H1 (cell line): Measurements from ENCODE around the gene GALNT9. TPM values are rescaled to one million over a fixed set of nuclear protein-coding genes. Genes with fewer than 3 reads are reported as not detected.

Experiments used
- CTCF ChIA-PET: fragments of 300-600 bp; sonication (Branson Sonifier 250); formaldehyde crosslinking; loops from one replicate; lab custom pipeline; 2021; ENCODE audit not compliant: partially characterized antibody; lab: Charles Lee
- POLR2A ChIA-PET: fragments of 300-600 bp; sonication (Branson Sonifier 250); formaldehyde crosslinking; loops from one replicate; lab custom pipeline; 2021; ENCODE audit warnings: inconsistent platforms; ENCODE audit not compliant: partially characterized antibody; lab: Charles Lee
- DNase-seq, 2 experiments: peaks; one replicate each; pipeline versions ENCODE4 v3.0.0 to v3.0.0-alpha.2; 2010 to 2022; ENCODE audit warnings: low spot score in 2 of 2, low read depth in 1 of 2, mixed read lengths in 1 of 2
- FAIRE-seq: peaks from 2 replicates; lab custom pipeline; 2011; peaks lifted over from hg19 to GRCh38; lab: Jason Lieb, UNC
- H2AFZ ChIP-seq: 2 replicates; pipeline ENCODE4 v1.8.1; 2012; ENCODE audit warnings: low read length, inconsistent platforms
- H2AK5ac ChIP-seq: 2 replicates; pipeline ENCODE4 v1.6.1; 2013; ENCODE audit warnings: low read depth, low read length
- H2BK120ac ChIP-seq: replicated peaks from 2 replicates; pipeline ENCODE3; 2013; ENCODE audit warnings: low read depth, low read length, inconsistent platforms
- H2BK12ac ChIP-seq: 2 replicates; pipeline ENCODE4 v1.6.1; 2013; ENCODE audit warnings: low read depth, low read length
- H2BK15ac ChIP-seq: 2 replicates; pipeline ENCODE4 v1.6.1; 2013; ENCODE audit warnings: low read length
- H2BK20ac ChIP-seq: 2 replicates; pipeline ENCODE4 v1.6.1; 2013; ENCODE audit warnings: low read length
- H2BK5ac ChIP-seq: 2 replicates; pipeline ENCODE4 v1.6.1; 2013; ENCODE audit warnings: low read depth, low read length
- H3K14ac ChIP-seq: 2 replicates; pipeline ENCODE4 v1.6.1; 2013; ENCODE audit warnings: inconsistent platforms; ENCODE audit not compliant: insufficient read length
- H3K18ac ChIP-seq: 2 replicates; pipeline ENCODE4 v1.6.1; 2013; ENCODE audit warnings: low read length; ENCODE audit errors: extremely low read depth
- H3K23ac ChIP-seq: 2 replicates; pipeline ENCODE4 v1.6.1; 2013; ENCODE audit warnings: inconsistent platforms; ENCODE audit not compliant: insufficient read length
- H3K23me2 ChIP-seq: 2 replicates; pipeline ENCODE4 v1.6.1; 2013; ENCODE audit warnings: low read depth, low read length
- H3K27ac ChIP-seq: 2 replicates; pipeline ENCODE4 v1.6.1; 2011; ENCODE audit warnings: low read depth, low read length, inconsistent platforms
- H3K27me3 ChIP-seq, 4 experiments: replicated peaks in 1 of 4; 1 replicate in 1 of 4; 2 replicates in 3 of 4; pipeline versions ENCODE4 v1.6.1 to v1.8.1; 2011 to 2013; ENCODE audit warnings: low read length in 3 of 4, mild to moderate bottlenecking in 3 of 4, inconsistent platforms in 2 of 4, mixed read lengths in 2 of 4, moderate library complexity in 1 of 4; ENCODE audit not compliant: control insufficient read depth in 3 of 4, insufficient read depth in 3 of 4; ENCODE audit errors: extremely low read depth in 1 of 4
- H3K36me3 ChIP-seq, 4 experiments: 2 replicates each; pipeline versions ENCODE4 v1.6.1 to v1.8.1; 2011 to 2013; ENCODE audit warnings: mild to moderate bottlenecking in 4 of 4, low read length in 3 of 4, moderate library complexity in 2 of 4, control low read depth in 1 of 4, inconsistent platforms in 1 of 4; ENCODE audit not compliant: insufficient read depth in 4 of 4, control insufficient read depth in 2 of 4
- H3K4ac ChIP-seq: replicated peaks from 2 replicates; pipeline ENCODE3; 2013; ENCODE audit warnings: low read length, low read depth, mixed read lengths, inconsistent platforms; ENCODE audit not compliant: insufficient read length
- H3K4me1 ChIP-seq, 4 experiments: replicated peaks in 1 of 4; 1 replicate in 1 of 4; 2 replicates in 3 of 4; pipeline versions ENCODE4 v1.6.1 to v1.8.1; 2011 to 2013; ENCODE audit warnings: low read length in 3 of 4, inconsistent platforms in 2 of 4, mixed read lengths in 1 of 4; ENCODE audit not compliant: insufficient read depth in 4 of 4, control insufficient read depth in 3 of 4
- H3K4me2 ChIP-seq, 2 experiments: 2 replicates each; pipeline versions ENCODE4 v1.6.1 to v1.8.1; 2011 to 2013; ENCODE audit warnings: low read depth in 2 of 2, low read length in 2 of 2, control low read depth in 1 of 2, inconsistent platforms in 1 of 2, mild to moderate bottlenecking in 1 of 2; ENCODE audit not compliant: insufficient read depth in 1 of 2
- H3K4me3 ChIP-seq, 4 experiments: fragments of 200-600, 300-600 bp in 1 of 4; sonication (generic), shearing (Covaris generic), sonication (Bioruptor Twin) in 1 of 4; 2 replicates each; pipeline versions ENCODE4 v1.5.1 to v1.8.1; 2011 to 2016; ENCODE audit warnings: low read length in 4 of 4, low read depth in 3 of 4, control low read depth in 2 of 4, inconsistent platforms in 2 of 4, mild to moderate bottlenecking in 2 of 4, mixed read lengths in 1 of 4, moderate library complexity in 1 of 4; ENCODE audit not compliant: insufficient read depth in 2 of 4; ENCODE audit errors: extremely low read depth in 1 of 4
- H3K56ac ChIP-seq: replicated peaks from 2 replicates; pipeline ENCODE3; 2013; ENCODE audit warnings: low read depth, mild to moderate bottlenecking, mixed read lengths, low read length, inconsistent platforms; ENCODE audit not compliant: insufficient read length
- H3K79me1 ChIP-seq: 2 replicates; pipeline ENCODE4 v1.6.1; 2013; ENCODE audit warnings: low read depth, low read length, control low read depth
- H3K79me2 ChIP-seq, 2 experiments: 2 replicates each; pipeline versions ENCODE4 v1.6.1 to v1.8.1; 2012 to 2013; ENCODE audit warnings: low read length in 2 of 2, mild to moderate bottlenecking in 2 of 2, inconsistent platforms in 1 of 2; ENCODE audit not compliant: insufficient read depth in 2 of 2, control insufficient read depth in 1 of 2
- H3K9ac ChIP-seq, 4 experiments: replicated peaks in 1 of 4; 1 replicate in 1 of 4; 2 replicates in 3 of 4; pipeline versions ENCODE4 v1.6.1 to v1.8.1; 2011 to 2013; ENCODE audit warnings: low read depth in 3 of 4, low read length in 3 of 4, control low read depth in 2 of 4, mild to moderate bottlenecking in 2 of 4, moderate library complexity in 2 of 4, inconsistent platforms in 1 of 4; ENCODE audit errors: extremely low read depth in 1 of 4
- H3K9me3 ChIP-seq, 2 experiments: 2 replicates each; pipeline versions ENCODE4 v1.6.1 to v1.8.1; 2012 to 2013; ENCODE audit warnings: mild to moderate bottlenecking in 2 of 2, moderate library complexity in 2 of 2, control low read depth in 1 of 2, inconsistent platforms in 1 of 2, low read depth in 1 of 2, low read length in 1 of 2, mixed read lengths in 1 of 2; ENCODE audit not compliant: insufficient read depth in 2 of 2
- H4K20me1 ChIP-seq, 2 experiments: replicated peaks in 1 of 2; 2 replicates each; pipeline versions ENCODE3 to v1.8.1; 2011 to 2013; ENCODE audit warnings: inconsistent platforms in 2 of 2, low read length in 2 of 2, mild to moderate bottlenecking in 1 of 2; ENCODE audit not compliant: insufficient read depth in 2 of 2, control insufficient read depth in 1 of 2
- H4K5ac ChIP-seq: 2 replicates; pipeline ENCODE4 v1.6.1; 2013; ENCODE audit warnings: low read length, low read depth, mixed read lengths, inconsistent platforms; ENCODE audit not compliant: insufficient read length
- H4K8ac ChIP-seq: 2 replicates; pipeline ENCODE4 v1.8.0; 2013; ENCODE audit warnings: mild to moderate bottlenecking, moderate library complexity, low read length, inconsistent platforms; ENCODE audit not compliant: insufficient read depth; ENCODE audit errors: extremely low read depth
- H4K91ac ChIP-seq: replicated peaks from 2 replicates; pipeline ENCODE3; 2013; ENCODE audit warnings: low read length, mixed read lengths, inconsistent platforms; ENCODE audit not compliant: insufficient read length
- SP4 ChIP-seq: IDR thresholded peaks from 2 replicates; pipeline ENCODE4 v1.6.1; 2012; ENCODE audit warnings: low read length, inconsistent platforms
- TAF7 ChIP-seq: optimal IDR thresholded peaks from 2 replicates; pipeline ENCODE3; 2011; ENCODE audit warnings: low read depth, mild to moderate bottlenecking, inconsistent platforms, low read length, moderate library complexity, borderline replicate concordance
- WGBS, 2 experiments: shearing (Covaris generic) in 1 of 2; methylation state at CpG; one replicate each; pipeline versions ENCODE4 v1.1.6 to v1.1.7; 2013 to 2015; ENCODE audit warnings: low lambda C conversion rate in 2 of 2, mixed read lengths in 2 of 2, inconsistent platforms in 1 of 2, low coverage in 1 of 2, missing lambda C conversion rate in 1 of 2; ENCODE audit not compliant: insufficient replicate concordance in 2 of 2, insufficient coverage in 1 of 2, insufficient read length in 1 of 2; ENCODE audit errors: extremely low coverage in 1 of 2, missing lambda C conversion rate in 1 of 2; 5-methylcytosine and 5-hydroxymethylcytosine counted together
- polyA plus RNA-seq, 7 experiments: library from polyadenylated mRNA; depleted of rRNA in 3 of 7; stranded (reverse) in 5 of 7; unstranded in 2 of 7; fragments of >200 nt in 5 of 7; fragments of 200-250 nt in 2 of 7; gene quantifications; 1 replicate in 5 of 7; 2 replicates in 1 of 7; 4 replicates in 1 of 7; pipeline versions ENCODE4 v1.2.1 to v1.2.3, GENCODE V29; 2011 to 2013; ENCODE audit warnings: missing spikeins in 2 of 7, mixed read lengths in 2 of 7
- total RNA-seq: library from RNA; stranded (reverse); fragmentation: NEBNext Ultra II Directional; extraction: Animal tissue kit (Norgen Biotek cat#: 25700); gene quantifications from 2 replicates; pipeline ENCODE4 v1.2.1, GENCODE V29; 2021
- TF ChIP-seq, protein P1 (sequence below), 3 experiments: IDR thresholded peaks; 1 replicate in 2 of 3; 2 replicates in 1 of 3; pipeline versions ENCODE4 v1.5.1 to v1.6.1; 2011; ENCODE audit warnings: low read length in 3 of 3, mild to moderate bottlenecking in 3 of 3, inconsistent platforms in 2 of 3, low read depth in 1 of 3, moderate library complexity in 1 of 3; ENCODE audit not compliant: insufficient read depth in 1 of 3; ENCODE audit errors: control extremely low read depth in 1 of 3

Gene GALNT9
- total and polyA plus RNA-seq, 2 of the 8 experiments (the other 6 are each of a cell fraction or from before 2014, with no cell fraction given): 2.0 to 3.6 TPM

GRCh38 chr12:132265056-132265800 is 64.2 kb downstream of the GALNT9 start:
- DNase-seq: no peak
- Histone ChIP-seq H2BK120ac (no peak overlapping the region), H3K36me3 (no peaks in the 10 kb centered on the region; a peak in 1 of 8 replicates), H4K91ac (no peak overlapping the region), H3K4me2 (no peak overlapping the region), H3K4me3 (no peak overlapping the region), H3K27ac (no peak overlapping the region), H3K18ac (no peak overlapping the region), H2BK15ac (no peak overlapping the region), H2BK5ac (no peak overlapping the region), H3K9ac (no peak overlapping the region), H2AK5ac (no peak overlapping the region), H4K8ac (no peak overlapping the region; the same call in 1 of the 2 replicates), H3K27me3 (peaks cover 0 to 16% (median 10%) of the 10 kb centered on the region in 4 experiments; a peak in 4 of 7 replicates), H4K20me1 (peaks cover 0 to 6% of the 10 kb centered on the region in 2 experiments), H3K79me2 (no peaks in the 10 kb centered on the region), H3K23me2 (peaks cover 6% of the 10 kb centered on the region), H3K79me1 (peaks cover 3% of the 10 kb centered on the region), H3K56ac (no peak overlapping the region), H3K23ac (no peak overlapping the region), H3K4ac (no peak overlapping the region), H2BK12ac (no peak overlapping the region), H4K5ac (no peak overlapping the region), H3K14ac (no peak overlapping the region), H2BK20ac (no peak overlapping the region), H2AFZ (no peak overlapping the region), H3K9me3 (no peaks in the 10 kb centered on the region), H3K4me1 (no peaks in the 10 kb centered on the region; a peak in 1 of 7 replicates)
- TF ChIP-seq, protein P1, sequence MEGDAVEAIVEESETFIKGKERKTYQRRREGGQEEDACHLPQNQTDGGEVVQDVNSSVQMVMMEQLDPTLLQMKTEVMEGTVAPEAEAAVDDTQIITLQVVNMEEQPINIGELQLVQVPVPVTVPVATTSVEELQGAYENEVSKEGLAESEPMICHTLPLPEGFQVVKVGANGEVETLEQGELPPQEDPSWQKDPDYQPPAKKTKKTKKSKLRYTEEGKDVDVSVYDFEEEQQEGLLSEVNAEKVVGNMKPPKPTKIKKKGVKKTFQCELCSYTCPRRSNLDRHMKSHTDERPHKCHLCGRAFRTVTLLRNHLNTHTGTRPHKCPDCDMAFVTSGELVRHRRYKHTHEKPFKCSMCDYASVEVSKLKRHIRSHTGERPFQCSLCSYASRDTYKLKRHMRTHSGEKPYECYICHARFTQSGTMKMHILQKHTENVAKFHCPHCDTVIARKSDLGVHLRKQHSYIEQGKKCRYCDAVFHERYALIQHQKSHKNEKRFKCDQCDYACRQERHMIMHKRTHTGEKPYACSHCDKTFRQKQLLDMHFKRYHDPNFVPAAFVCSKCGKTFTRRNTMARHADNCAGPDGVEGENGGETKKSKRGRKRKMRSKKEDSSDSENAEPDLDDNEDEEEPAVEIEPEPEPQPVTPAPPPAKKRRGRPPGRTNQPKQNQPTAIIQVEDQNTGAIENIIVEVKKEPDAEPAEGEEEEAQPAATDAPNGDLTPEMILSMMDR (IDR thresholded peaks at IDR 0.05; ENCODE audit: control extremely low read depth in 1 of 3, insufficient read depth in 1 of 3, low read depth in 1 of 3, low read length in 3 of 3): no peak
- TF ChIP-seq TAF7 (no peak), SP4 (no peak)
- CTCF ChIA-PET: no interaction called here
- whole genome bisulfite sequencing, 2 experiments: 91% methylated on average over 25 of the region's 25 CpGs; no CpG with 5 or more reads in 1 of the 2 experiments
- POLR2A ChIA-PET: no interaction called here
- no peak for FAIRE-seq
